Testis (tissue), 3 donors: ENCODE results near the gene PML. TPM values are rescaled to one million over a fixed set of nuclear protein-coding genes. Genes with fewer than 3 reads are reported as not detected.
"Not testable (repeated sequence)": the region's sequence is repeated elsewhere in the genome, so short reads cannot be mapped to it uniquely, and the experiment has no call there.

Experiments
- DNase-seq: peaks from one replicate; pipeline ENCODE4 v3.0.0-alpha.2; 2019
- H3K27ac ChIP-seq, 2 donors: fragments of 200-600 bp; sonication (generic); one replicate each; pipeline ENCODE4 v1.5.1; 2019
- H3K27me3 ChIP-seq: fragments of 200-600 bp; sonication (generic); one replicate; pipeline ENCODE4 v1.5.1; 2019
- H3K36me3 ChIP-seq: fragments of 200-600 bp; sonication (generic); one replicate; pipeline ENCODE4 v1.5.1; 2017; ENCODE audit warnings: low read depth; ENCODE audit errors: missing control alignments
- H3K4me1 ChIP-seq: fragments of 200-600 bp; sonication (generic); one replicate; pipeline ENCODE4 v1.5.1; 2019
- H3K4me3 ChIP-seq, 2 donors: fragments of 200-600 bp; sonication (generic); one replicate each; pipeline ENCODE4 v1.5.1; 2017 to 2019
- H3K9me3 ChIP-seq: fragments of 200-600 bp; sonication (generic); one replicate; pipeline ENCODE4 v1.5.1; 2017
- WGBS, 2 donors: methylation state at CpG; one replicate each; pipeline ENCODE4 v1.1.5; 2018; 5-methylcytosine and 5-hydroxymethylcytosine counted together
- intact Hi-C: fragments of 100-400 bp; cut with DNase I; formaldehyde crosslinking; loops from one replicate; pipeline ENCODE4 v1.15.1; 2023; ENCODE audit warnings: low total_unique reads
- polyA plus RNA-seq: library from polyadenylated mRNA; stranded (reverse); fragments of 350-450 nt; fragmentation: Illumina TruSeq; extraction: RNeasy Lipid Tissue Mini Kit (QIAGEN cat#74804); gene quantifications from one replicate; pipeline ENCODE4 v1.2.3, GENCODE V29; 2014; ENCODE audit warnings: low read depth, low replicate concordance; ENCODE audit not compliant: insufficient read depth
- small RNA-seq, 2 donors: library from RNA; depleted of rRNA; stranded (forward); fragments of <200 nt; gene quantifications; one replicate each; pipeline ENCODE3, GENCODE V24; 2016
- total RNA-seq, 2 donors: library from RNA; depleted of rRNA; stranded (reverse); fragments of >200 nt; gene quantifications; one replicate each; pipeline ENCODE4 v1.2.3, GENCODE V29; 2016

PML gene
- total and polyA plus RNA-seq, 3 donors from 2014 or later: 20.9 to 59.5 (median 53.9) TPM

GRCh38 chr15:74094567-74094966 is 100.1 kb downstream of the PML start:
- H3K4me3 ChIP-seq: not testable (repeated sequence)

GRCh38 chr15:74095610-74096009 is 101.1 kb downstream of the PML start:
- H3K4me1 ChIP-seq: not testable (repeated sequence)

More at GRCh38 chr15:74094567-74094966, 100.1 kb downstream of the PML start:
- DNase-seq, H3K9me3 ChIP-seq, H3K4me1 ChIP-seq, intact Hi-C loops, H3K27me3 ChIP-seq, H3K27ac ChIP-seq, H3K36me3 ChIP-seq: not testable (repeated sequence)
- WGBS, 2 donors: no CpG with 5 or more reads among the region's 2 CpGs

GRCh38 chr15:74096753-74097474 is 102.4 kb downstream of the PML start:
- H3K4me1 ChIP-seq, DNase-seq, H3K27ac ChIP-seq, H3K4me3 ChIP-seq, H3K9me3 ChIP-seq, intact Hi-C loops, H3K36me3 ChIP-seq, H3K27me3 ChIP-seq: not testable (repeated sequence)
- no CpG with 5 or more reads among the region's 27 CpGs for WGBS, 2 donors

More at GRCh38 chr15:74095610-74096009, 101.1 kb downstream of the PML start:
- H3K36me3 ChIP-seq, H3K9me3 ChIP-seq, H3K4me3 ChIP-seq, DNase-seq, H3K27me3 ChIP-seq, intact Hi-C loops, H3K27ac ChIP-seq: not testable (repeated sequence)
- WGBS, 2 donors: 91% methylated on average over 5 to 7 of the region's 10 CpGs

Small RNA genes within 50 kb of the gene (small RNA-seq; reads per million reads assigned to genes)
- 0 reads per million in 2 donors for gene RN7SL429P

Other genes starting within 250 kb of the PML start
- 10 to 100 TPM in 1 of 2 donors, 1 to 10 TPM in 1; 8.9 to 15.9 TPM for gene INSYN1, start 241.4 kb upstream of the PML start, total RNA-seq
- 18.9 TPM for gene INSYN1, start 241.4 kb upstream of the PML start, polyA plus RNA-seq
- gene TBC1D21, start 121.2 kb upstream of the PML start, total RNA-seq: 10 to 100 TPM; 17.9 to 47.6 TPM
- 80.2 TPM for gene TBC1D21, start 121.2 kb upstream of the PML start, polyA plus RNA-seq
- gene LOXL1, start 68.3 kb upstream of the PML start, total RNA-seq: 10 to 100 TPM; 13.9 to 14.9 TPM
- 56.8 TPM for gene LOXL1, start 68.3 kb upstream of the PML start, polyA plus RNA-seq
- gene STOML1, start 2.4 kb upstream of the PML start, total RNA-seq: 10 to 100 TPM; 18.2 to 20.1 TPM
- 25.6 TPM for gene STOML1, start 2.4 kb upstream of the PML start, polyA plus RNA-seq
- 10 to 100 TPM; 32.4 to 42.4 TPM for gene GOLGA6A, start 87.8 kb downstream of the PML start, total RNA-seq
- 24.6 TPM for gene GOLGA6A, start 87.8 kb downstream of the PML start, polyA plus RNA-seq
- gene ISLR2, start 135.9 kb downstream of the PML start, total RNA-seq: 10 to 100 TPM; 12.8 to 17.7 TPM
- 26.1 TPM for gene ISLR2, start 135.9 kb downstream of the PML start, polyA plus RNA-seq
- 10 to 100 TPM; 24.0 to 39.5 TPM for gene ISLR, start 179.0 kb downstream of the PML start, total RNA-seq
- 73.7 TPM for gene ISLR, start 179.0 kb downstream of the PML start, polyA plus RNA-seq
- 1 to 10 TPM; 4.1 to 9.3 TPM for gene STRA6, start 208.1 kb downstream of the PML start, total RNA-seq
- 14.1 TPM for gene STRA6, start 208.1 kb downstream of the PML start, polyA plus RNA-seq
- 10 to 100 TPM; 11.6 to 18.5 TPM for gene CCDC33, start 241.6 kb downstream of the PML start, total RNA-seq
- gene CCDC33, start 241.6 kb downstream of the PML start, polyA plus RNA-seq: 41.3 TPM